Transverse colon (tissue), 4 donors: Measurements from ENCODE around the gene GUCY2F. TPM values are rescaled to one million over a fixed set of nuclear protein-coding genes. Genes with fewer than 3 reads are reported as not detected.

Source experiments
- DNase-seq: peaks from one replicate; pipeline ENCODE4 v3.0.0-alpha.2; 2019
- H3K27ac ChIP-seq, 4 donors: fragments of 200-600 bp; sonication (generic); 2 replicates each; pipeline ENCODE4 v1.5.1; 2016 to 2018; ENCODE audit warnings: inconsistent platforms in 4 of 4
- H3K27me3 ChIP-seq: fragments of 200-600 bp; sonication (generic); 2 replicates; pipeline ENCODE4 v1.5.1; 2017; ENCODE audit warnings: inconsistent platforms
- H3K36me3 ChIP-seq, 4 donors: fragments of 200-600 bp; sonication (generic); 2 replicates each; pipeline ENCODE4 v1.5.1; 2017 to 2019; ENCODE audit warnings: inconsistent platforms in 4 of 4
- H3K4me1 ChIP-seq, 4 donors: fragments of 200-600 bp; sonication (generic); 2 replicates each; pipeline ENCODE4 v1.5.1; 2017 to 2020; ENCODE audit warnings: inconsistent platforms in 4 of 4
- H3K4me3 ChIP-seq, 4 donors: fragments of 200-600 bp; sonication (generic); 1 replicate in 1 of 4; 2 replicates in 3 of 4; pipeline versions ENCODE4 v1.5.1 to v1.6.1; 2017 to 2019; ENCODE audit warnings: inconsistent platforms in 4 of 4
- H3K9me3 ChIP-seq, 2 donors: fragments of 200-600 bp; sonication (generic); 2 replicates each; pipeline ENCODE4 v1.5.1; 2017 to 2019; ENCODE audit warnings: inconsistent platforms in 2 of 2
- CTCF ChIP-seq, 5 experiments: fragments of 200-600 bp in 3 of 5; fragments of 450-650 bp in 2 of 5; sonication (generic) in 3 of 5; IDR thresholded peaks; 1 replicate in 2 of 5; 2 replicates in 3 of 5; pipeline ENCODE4 v1.5.1; 2016 to 2017; ENCODE audit warnings: antibody characterized with exemption in 5 of 5, inconsistent platforms in 3 of 5, mild to moderate bottlenecking in 2 of 5, moderate library complexity in 1 of 5
- EP300 ChIP-seq: sonication (generic); formaldehyde crosslinking; IDR thresholded peaks from one replicate; pipeline ENCODE4 v1.6.1; 2017; ENCODE audit warnings: antibody characterized with exemption, low read depth
- POLR2A ChIP-seq: fragments of 450-650 bp; IDR thresholded peaks from one replicate; pipeline ENCODE4 v1.6.1; 2016; ENCODE audit warnings: antibody characterized with exemption, mild to moderate bottlenecking, moderate library complexity
- POLR2AphosphoS5 ChIP-seq, 3 donors: sonication (generic); formaldehyde crosslinking; IDR thresholded peaks; one replicate each; pipeline ENCODE4 v1.6.1; 2016; ENCODE audit warnings: antibody characterized with exemption in 3 of 3
- WGBS, 2 donors: methylation state at CpG; one replicate each; pipeline ENCODE4 v1.1.5; 2018; ENCODE audit warnings: low coverage in 1 of 2; 5-methylcytosine and 5-hydroxymethylcytosine counted together
- in situ Hi-C, 4 donors: fragments of 200-750 bp; cut with MboI; loops; one replicate each; pipeline versions ENCODE4 v1.15.0 to v1.15.1; 2017; ENCODE audit warnings: low sequenced_read_pairs in 3 of 4, low pct_ligation_motif_present in 1 of 4, low pct_unique_long_range_greater_than_20kb in 1 of 4
- intact Hi-C: fragments of 100-400 bp; cut with DNase I; formaldehyde crosslinking; loops from one replicate; pipeline ENCODE4 v1.15.1; 2023; ENCODE audit warnings: low total_unique reads
- total RNA-seq, 4 donors: library from RNA; depleted of rRNA; stranded (reverse); fragments of >200 nt; gene quantifications; one replicate each; pipeline ENCODE4 v1.1.0, GENCODE V29; 2016

Gene GUCY2F
- total RNA-seq, 4 donors from 2014 or later = not detected

- no peak for DNase-seq
- H3K9me3 ChIP-seq = no peaks in the 10 kb centered on the region
- 83% methylated on average over 1 of the region's 1 CpG for WGBS, 2 donors
- no peak overlapping the region for H3K27ac ChIP-seq
- intact Hi-C loops (no loop called here), in situ Hi-C loops (no loop called here)
- no peaks in the 10 kb centered on the region for H3K27me3 ChIP-seq
- no peaks in the 10 kb centered on the region for H3K36me3 ChIP-seq
- H3K4me3 ChIP-seq = no peak overlapping the region
- no peak for TF ChIP-seq POLR2A
- no peak for TF ChIP-seq CTCF (IDR thresholded peaks at IDR 0.05)
- TF ChIP-seq EP300 = no peak
- no peak for TF ChIP-seq POLR2AphosphoS5 (IDR thresholded peaks at IDR 0.05)
- no peaks in the 10 kb centered on the region for H3K4me1 ChIP-seq
These were observed 83.8 kb downstream of the GUCY2F start for GRCh38 chrX:109398061-109398460.

GRCh38 chrX:109393859-109394258 lies 88.0 kb downstream of the GUCY2F start:
- TF ChIP-seq EP300 = no peak
- TF ChIP-seq CTCF (IDR thresholded peaks at IDR 0.05) = no peak
- no peak for TF ChIP-seq POLR2A
- intact Hi-C loops (no loop called here), in situ Hi-C loops (no loop called here)
- Histone ChIP-seq H3K4me1 (no peaks in the 10 kb centered on the region), H3K27me3 (no peaks in the 10 kb centered on the region), H3K9me3 (no peaks in the 10 kb centered on the region), H3K36me3 (no peaks in the 10 kb centered on the region), H3K27ac (no peak overlapping the region), H3K4me3 (no peak overlapping the region)
- no peak for DNase-seq
- 18% methylated on average over 1 of the region's 1 CpG; no CpG with 5 or more reads in 1 of the 2 donors for WGBS, 2 donors

GRCh38 chrX:109392895-109393294 lies 89.0 kb downstream of the GUCY2F start:
- intact Hi-C loops = no loop called here
- no peak for DNase-seq
- no peak for TF ChIP-seq POLR2AphosphoS5 (IDR thresholded peaks at IDR 0.05)
- TF ChIP-seq POLR2A = no peak
- no peak for TF ChIP-seq EP300
- Histone ChIP-seq H3K9me3 (no peaks in the 10 kb centered on the region), H3K4me1 (no peaks in the 10 kb centered on the region), H3K27ac (no peak overlapping the region), H3K27me3 (no peaks in the 10 kb centered on the region), H3K36me3 (no peaks in the 10 kb centered on the region), H3K4me3 (no peak overlapping the region)
- in situ Hi-C loops = no loop called here
- WGBS, 2 donors = 75 to 88% methylated on average over 4 to 5 of the region's 5 CpGs

GRCh38 chrX:109390556-109390955 lies 91.3 kb downstream of the GUCY2F start:
- 56 to 100% methylated on average over 1 to 2 of the region's 2 CpGs for WGBS, 2 donors
- intact Hi-C loops (no loop called here), in situ Hi-C loops (no loop called here)
- H3K9me3 ChIP-seq = no peaks in the 10 kb centered on the region
- H3K27me3 ChIP-seq = no peaks in the 10 kb centered on the region
- H3K4me1 ChIP-seq = no peaks in the 10 kb centered on the region
- TF ChIP-seq POLR2AphosphoS5 (IDR thresholded peaks at IDR 0.05) (no peak), POLR2A (no peak), EP300 (no peak), CTCF (IDR thresholded peaks at IDR 0.05) (no peak)
- no peaks in the 10 kb centered on the region for H3K36me3 ChIP-seq
- DNase-seq = no peak
- H3K27ac ChIP-seq = no peak overlapping the region
- no peak overlapping the region for H3K4me3 ChIP-seq

GRCh38 chrX:109389917-109390316 lies 92.0 kb downstream of the GUCY2F start:
- in situ Hi-C loops = no loop called here
- 80% methylated on average over 1 of the region's 1 CpG; no CpG with 5 or more reads in 1 of the 2 donors for WGBS, 2 donors
- Histone ChIP-seq H3K4me1 (no peaks in the 10 kb centered on the region), H3K9me3 (no peaks in the 10 kb centered on the region), H3K27me3 (no peaks in the 10 kb centered on the region), H3K4me3 (no peak overlapping the region), H3K27ac (no peak overlapping the region), H3K36me3 (no peaks in the 10 kb centered on the region)
- DNase-seq = no peak
- intact Hi-C loops = no loop called here
- TF ChIP-seq CTCF (IDR thresholded peaks at IDR 0.05) = no peak
- no peak for TF ChIP-seq POLR2AphosphoS5 (IDR thresholded peaks at IDR 0.05)
- TF ChIP-seq POLR2A = no peak
- no peak for TF ChIP-seq EP300
